GM21529 (cell line): ENCODE measurements around the gene CYB5R4.
"Not testable (repeated sequence)": the region's sequence is repeated elsewhere in the genome, so short reads cannot be mapped to it uniquely, and the experiment has no call there.

ENCODE experiments used
- ATAC-seq: cut with Tn5 transposase; IDR thresholded peaks from one replicate; pipeline ENCODE4 v1.9.1; 2021; ENCODE audit not compliant: unreplicated experiment

CYB5R4 gene

DNA sequence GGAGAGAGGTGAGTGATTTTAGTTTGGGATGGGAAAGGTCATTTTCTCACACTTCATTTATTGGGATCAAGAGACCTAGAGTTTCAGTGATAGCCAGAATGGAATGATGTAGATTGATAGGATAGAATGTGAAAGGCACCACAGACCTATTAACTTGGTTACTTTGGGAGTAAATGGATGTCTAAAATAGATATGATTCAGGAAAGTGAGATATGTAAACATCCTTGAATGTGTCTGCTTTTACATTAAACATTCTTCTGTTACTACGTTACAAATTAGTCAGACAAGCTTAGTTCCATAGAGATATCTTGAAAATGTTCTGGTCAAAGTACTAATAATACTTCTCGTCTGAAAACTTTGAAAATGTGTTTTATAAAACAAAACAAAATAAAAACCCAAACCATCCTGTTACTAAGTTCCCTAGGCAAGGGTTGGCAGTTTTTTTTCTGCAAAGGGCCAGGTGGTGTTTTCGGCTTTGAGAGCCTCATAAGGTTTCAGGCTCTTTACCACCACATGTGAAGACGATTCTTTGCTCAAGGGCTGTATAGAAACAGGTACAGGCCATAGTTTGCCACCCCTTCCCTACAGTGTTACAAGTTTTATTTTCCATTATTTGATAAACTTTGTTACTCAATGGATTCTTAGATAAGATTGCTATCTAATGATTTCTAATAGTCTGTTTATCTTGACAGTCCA lies 3.4 kb downstream of the CYB5R4 start:
- no peak for ATAC-seq

GRCh38 chr6:83867043-83867442 lies 7.6 kb downstream of the CYB5R4 start:
- ATAC-seq = no peak

GRCh38 chr6:83867527-83868161 lies 8.2 kb downstream of the CYB5R4 start:
- ATAC-seq = no peak

- no peak for ATAC-seq
These were observed 9.2 kb downstream of the CYB5R4 start for GRCh38 chr6:83868639-83869038.

- no peak for ATAC-seq
These were observed 11.2 kb downstream of the CYB5R4 start for GRCh38 chr6:83870649-83871048.

DNA sequence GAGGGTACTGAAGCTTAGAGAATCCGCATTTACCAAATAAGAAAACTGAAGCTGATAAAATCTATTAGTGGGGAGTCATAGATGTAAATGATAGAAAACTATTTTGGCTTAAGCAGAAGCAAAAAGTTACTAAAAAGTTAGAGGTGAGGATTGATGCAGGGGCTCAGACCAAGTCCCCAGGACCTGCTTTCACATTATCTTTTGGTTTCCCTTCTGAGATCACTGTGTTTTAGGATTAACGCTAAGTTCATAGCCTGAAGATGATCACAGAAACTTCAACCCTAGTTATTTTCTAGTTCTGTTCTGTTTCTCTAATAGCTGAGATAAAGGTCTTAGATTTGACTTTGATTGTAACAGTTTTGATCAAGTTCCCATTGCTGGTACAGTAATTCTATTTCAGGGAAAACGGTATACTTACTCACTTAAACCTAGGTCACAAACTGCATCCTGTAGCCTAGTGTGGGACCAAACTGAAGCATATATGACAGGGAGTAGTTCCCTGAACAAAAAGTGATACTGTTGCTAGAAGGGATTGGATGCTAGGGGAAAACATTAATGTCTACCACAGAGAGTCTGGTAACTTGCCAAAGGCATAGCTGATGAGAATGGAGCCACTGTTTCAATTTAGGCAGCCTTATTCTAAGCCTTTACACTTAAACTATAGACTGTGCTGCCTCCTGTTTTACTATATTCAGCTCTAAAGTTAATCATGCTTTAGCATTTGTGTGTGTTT lies 13.1 kb downstream of the CYB5R4 start:
- ATAC-seq = no peak

DNA sequence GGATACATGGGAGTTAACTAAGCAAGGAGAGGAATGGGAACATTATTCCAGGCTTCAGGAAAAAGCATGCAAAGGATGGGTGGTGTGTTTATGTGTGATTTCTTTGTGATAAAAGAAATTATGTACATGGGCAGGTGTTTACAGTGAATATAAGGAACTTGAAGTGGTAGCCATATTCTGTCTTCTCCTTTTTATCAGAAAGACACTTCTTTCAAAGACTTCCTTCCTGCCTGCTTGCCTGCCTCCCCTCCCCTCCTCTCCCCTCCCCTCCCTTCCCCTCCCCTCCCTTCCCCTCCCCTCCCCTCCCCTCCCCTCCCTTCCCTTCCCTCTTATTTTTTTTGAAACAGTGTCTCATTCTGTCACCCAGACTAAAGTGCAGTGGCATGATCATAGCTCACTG lies 14.4 kb downstream of the CYB5R4 start:
- no peak for ATAC-seq

- no peak for ATAC-seq
These were observed 16.4 kb downstream of the CYB5R4 start for GRCh38 chr6:83875843-83876242.

DNA sequence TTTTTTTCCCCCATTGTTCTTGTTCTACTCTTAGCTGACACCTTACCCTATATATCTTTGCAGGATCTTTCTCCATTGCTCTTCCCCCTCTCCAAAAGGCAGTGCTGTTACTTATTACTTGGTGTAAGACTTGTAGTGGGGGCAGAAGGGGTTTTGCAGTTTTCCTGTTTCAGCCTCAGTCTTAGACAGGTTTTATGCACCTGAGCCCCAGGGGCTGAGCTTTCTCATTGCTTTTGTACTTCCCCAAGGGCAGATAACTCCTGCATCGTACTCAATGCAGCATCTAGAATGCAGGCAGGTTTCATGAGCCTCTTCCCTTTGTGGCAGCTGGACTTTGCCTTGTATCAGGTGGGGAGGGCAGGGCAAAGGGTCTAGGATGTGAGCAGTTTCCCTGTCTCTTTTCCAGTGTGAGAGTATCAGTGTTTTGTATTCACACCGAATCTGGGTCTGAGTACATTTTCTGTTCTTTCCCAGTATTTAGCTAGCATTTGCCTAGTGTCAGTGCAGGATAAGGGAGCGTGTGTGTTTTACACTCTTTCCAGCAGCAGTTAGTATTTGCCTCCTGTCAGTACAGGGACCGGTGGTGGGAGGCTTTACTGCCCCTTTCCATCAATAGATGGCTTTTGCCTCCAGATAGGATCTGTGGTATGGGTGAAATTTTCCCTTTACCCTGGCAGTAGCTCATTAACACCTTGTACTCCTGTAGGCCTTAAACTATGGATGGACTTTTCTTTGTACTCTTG lies 19.6 kb downstream of the CYB5R4 start:
- no peak for ATAC-seq

GRCh38 chr6:83879746-83880145 lies 20.3 kb downstream of the CYB5R4 start:
- no peak for ATAC-seq

DNA sequence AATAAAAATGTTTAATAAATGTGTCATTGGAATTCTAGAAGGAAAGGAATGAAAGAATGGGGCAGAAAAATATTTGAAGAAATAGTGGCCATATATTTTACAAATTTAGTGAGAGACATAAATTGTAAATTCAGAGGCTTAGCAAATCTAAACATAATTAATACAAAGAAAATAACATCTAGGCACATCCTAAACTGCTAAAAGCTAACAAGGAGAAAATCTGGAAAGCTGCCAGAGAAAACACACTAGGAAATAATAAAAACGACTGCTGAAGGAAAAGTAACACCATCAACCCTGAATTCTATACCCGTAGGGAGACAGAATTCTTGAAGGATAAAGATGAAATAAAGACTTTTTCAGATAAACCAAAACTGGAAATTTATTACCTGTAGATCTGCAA lies 23.8 kb downstream of the CYB5R4 start:
- ATAC-seq = no peak

DNA sequence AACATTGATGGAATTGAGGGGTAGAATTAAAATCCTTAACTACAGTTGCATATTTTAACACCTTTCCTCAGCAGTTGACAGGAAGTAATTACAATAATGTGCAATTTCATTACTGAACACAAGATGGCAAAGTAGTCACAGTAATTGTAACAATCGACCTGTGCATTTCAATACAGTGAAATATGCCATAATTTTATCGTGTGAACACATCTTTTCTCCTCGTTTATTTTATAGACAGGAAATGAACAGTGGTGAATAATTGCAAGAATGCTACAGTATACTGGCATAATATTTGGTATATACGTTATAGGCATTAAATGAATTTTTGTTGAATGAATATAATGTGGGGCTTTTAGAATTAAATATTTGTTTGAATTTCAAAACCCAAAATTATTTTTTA lies 25.0 kb downstream of the CYB5R4 start:
- peak; percentile 88 for ATAC-seq

DNA sequence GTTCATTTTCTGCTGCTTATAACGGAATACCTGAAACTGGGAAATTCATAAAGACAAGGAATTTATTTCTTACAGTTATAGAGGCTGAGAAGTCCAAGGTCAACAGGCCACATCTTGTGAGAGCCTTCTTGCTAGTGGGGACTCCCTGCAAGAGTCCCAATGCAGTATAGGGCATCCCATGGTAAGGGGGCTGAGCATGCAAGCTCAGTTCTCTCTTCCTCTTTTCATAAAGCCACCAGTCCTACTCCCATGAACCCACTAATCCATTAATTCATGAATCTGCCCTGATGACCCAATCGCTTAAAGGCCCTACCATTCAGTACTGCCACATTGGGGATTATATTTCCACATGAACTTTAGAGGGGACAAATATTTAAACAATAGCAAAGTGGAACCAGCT lies 26.5 kb downstream of the CYB5R4 start:
- ATAC-seq = no peak

- no peak for ATAC-seq
These were observed 30.1 kb downstream of the CYB5R4 start for GRCh38 chr6:83889621-83890020.

GRCh38 chr6:83890520-83890919 lies 31.0 kb downstream of the CYB5R4 start:
- ATAC-seq = no peak

DNA sequence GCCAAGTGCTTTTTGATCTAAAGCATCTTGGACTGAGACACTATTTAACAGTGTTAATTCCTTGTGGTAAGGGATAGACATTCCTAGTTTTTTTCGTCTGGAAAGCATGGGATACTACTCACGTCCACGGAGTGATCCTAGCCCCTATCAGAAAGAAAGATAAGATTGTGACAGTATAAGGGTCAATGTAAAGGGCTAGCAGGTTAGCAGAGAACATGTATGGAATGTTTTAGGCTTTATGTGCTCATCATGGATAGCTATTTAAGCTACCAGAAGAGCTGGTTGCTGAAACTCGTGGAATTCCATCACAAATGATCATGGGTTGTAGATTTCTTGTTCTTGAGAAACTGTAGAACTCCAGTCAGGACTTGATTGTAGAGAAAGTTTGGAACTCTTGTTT lies 32.1 kb downstream of the CYB5R4 start:
- no peak for ATAC-seq

GRCh38 chr6:83893024-83893423 lies 33.5 kb downstream of the CYB5R4 start:
- ATAC-seq = no peak

DNA sequence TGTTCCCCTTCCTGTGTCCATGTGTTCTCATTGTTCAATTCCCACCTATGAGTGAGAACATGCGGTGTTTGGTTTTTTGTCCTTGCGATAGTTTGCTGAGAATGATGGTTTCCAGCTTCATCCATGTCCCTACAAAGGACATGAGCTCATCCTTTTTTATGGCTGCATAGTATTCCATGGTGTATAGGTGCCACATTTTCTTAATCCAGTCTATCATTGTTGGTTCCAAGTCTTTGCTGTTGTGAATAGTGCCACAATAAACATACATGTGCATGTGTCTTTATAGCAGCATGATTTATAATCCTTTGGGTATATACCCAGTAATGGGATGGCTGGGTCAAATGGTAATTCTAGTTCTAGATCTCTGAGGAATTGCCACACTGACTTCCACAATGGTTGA lies 37.6 kb downstream of the CYB5R4 start:
- ATAC-seq = not testable (repeated sequence)

- no peak for ATAC-seq
These were observed 42.1 kb downstream of the CYB5R4 start for GRCh38 chr6:83901624-83902023.

GRCh38 chr6:83904395-83904794 lies 44.9 kb downstream of the CYB5R4 start:
- ATAC-seq = no peak

GRCh38 chr6:83905648-83906047 lies 46.2 kb downstream of the CYB5R4 start:
- ATAC-seq = no peak
